ENCODE results near the gene BSDC1.

DNA sequence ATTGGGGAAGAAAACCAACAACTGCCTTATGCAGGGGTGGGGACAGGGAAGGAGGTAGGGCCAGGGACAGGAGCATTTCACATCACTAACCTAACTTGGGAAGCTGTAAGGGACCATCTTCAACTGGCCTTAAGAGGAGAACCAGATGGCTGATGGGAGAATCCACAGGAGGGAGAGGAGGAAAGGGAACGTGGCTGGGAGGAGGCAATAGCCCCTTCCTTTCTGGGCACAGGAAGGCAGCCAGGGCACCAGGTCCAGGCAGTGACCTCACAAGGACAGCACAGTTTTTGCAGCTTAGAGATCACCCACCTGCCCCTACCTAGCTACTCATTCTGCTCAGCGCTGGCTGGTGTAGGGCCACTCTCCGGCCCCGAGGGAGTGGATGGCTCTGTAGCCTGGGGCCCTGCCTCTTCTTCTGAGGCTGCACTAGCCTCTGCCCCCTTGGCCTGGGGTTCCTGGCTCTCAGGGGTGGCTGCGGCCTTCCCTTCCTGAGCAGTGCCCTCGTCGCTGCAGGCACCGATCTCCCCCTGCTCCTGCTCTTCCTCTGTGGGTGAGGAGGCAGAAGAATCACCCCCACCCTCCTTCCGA lies 59.9 kb downstream of the BSDC1 start:
- TF ChIP-seq, protein P1, sequence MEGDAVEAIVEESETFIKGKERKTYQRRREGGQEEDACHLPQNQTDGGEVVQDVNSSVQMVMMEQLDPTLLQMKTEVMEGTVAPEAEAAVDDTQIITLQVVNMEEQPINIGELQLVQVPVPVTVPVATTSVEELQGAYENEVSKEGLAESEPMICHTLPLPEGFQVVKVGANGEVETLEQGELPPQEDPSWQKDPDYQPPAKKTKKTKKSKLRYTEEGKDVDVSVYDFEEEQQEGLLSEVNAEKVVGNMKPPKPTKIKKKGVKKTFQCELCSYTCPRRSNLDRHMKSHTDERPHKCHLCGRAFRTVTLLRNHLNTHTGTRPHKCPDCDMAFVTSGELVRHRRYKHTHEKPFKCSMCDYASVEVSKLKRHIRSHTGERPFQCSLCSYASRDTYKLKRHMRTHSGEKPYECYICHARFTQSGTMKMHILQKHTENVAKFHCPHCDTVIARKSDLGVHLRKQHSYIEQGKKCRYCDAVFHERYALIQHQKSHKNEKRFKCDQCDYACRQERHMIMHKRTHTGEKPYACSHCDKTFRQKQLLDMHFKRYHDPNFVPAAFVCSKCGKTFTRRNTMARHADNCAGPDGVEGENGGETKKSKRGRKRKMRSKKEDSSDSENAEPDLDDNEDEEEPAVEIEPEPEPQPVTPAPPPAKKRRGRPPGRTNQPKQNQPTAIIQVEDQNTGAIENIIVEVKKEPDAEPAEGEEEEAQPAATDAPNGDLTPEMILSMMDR (IDR thresholded peaks at IDR 0.05 in 2 of 3, conservative IDR thresholded peaks at IDR 0.05 in 1 of 3; ENCODE audit: borderline replicate concordance in 1 of 3, insufficient read depth in 1 of 3, low read depth in 2 of 3, low read length in 2 of 3), result no peak
- no peak for TF ChIP-seq RAD21 (IDR thresholded peaks at IDR 0.05; ENCODE audit: low read depth)
- TF ChIP-seq POLR2AphosphoS5 (IDR thresholded peaks at IDR 0.05; ENCODE audit: low read depth, low read length), result peak; percentile 33; the same call in 1 of the 2 replicates
- TF ChIP-seq, protein P2, sequence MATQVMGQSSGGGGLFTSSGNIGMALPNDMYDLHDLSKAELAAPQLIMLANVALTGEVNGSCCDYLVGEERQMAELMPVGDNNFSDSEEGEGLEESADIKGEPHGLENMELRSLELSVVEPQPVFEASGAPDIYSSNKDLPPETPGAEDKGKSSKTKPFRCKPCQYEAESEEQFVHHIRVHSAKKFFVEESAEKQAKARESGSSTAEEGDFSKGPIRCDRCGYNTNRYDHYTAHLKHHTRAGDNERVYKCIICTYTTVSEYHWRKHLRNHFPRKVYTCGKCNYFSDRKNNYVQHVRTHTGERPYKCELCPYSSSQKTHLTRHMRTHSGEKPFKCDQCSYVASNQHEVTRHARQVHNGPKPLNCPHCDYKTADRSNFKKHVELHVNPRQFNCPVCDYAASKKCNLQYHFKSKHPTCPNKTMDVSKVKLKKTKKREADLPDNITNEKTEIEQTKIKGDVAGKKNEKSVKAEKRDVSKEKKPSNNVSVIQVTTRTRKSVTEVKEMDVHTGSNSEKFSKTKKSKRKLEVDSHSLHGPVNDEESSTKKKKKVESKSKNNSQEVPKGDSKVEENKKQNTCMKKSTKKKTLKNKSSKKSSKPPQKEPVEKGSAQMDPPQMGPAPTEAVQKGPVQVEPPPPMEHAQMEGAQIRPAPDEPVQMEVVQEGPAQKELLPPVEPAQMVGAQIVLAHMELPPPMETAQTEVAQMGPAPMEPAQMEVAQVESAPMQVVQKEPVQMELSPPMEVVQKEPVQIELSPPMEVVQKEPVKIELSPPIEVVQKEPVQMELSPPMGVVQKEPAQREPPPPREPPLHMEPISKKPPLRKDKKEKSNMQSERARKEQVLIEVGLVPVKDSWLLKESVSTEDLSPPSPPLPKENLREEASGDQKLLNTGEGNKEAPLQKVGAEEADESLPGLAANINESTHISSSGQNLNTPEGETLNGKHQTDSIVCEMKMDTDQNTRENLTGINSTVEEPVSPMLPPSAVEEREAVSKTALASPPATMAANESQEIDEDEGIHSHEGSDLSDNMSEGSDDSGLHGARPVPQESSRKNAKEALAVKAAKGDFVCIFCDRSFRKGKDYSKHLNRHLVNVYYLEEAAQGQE (IDR thresholded peaks at IDR 0.05; ENCODE audit: low read depth), result no peak
- TF ChIP-seq JUND (IDR thresholded peaks at IDR 0.05), result no peak

Measured in HCT116 (cell line).